Endothelial cell of umbilical vein (primary cell): ENCODE data around the gene FZR1. TPM values are rescaled to one million over a fixed set of nuclear protein-coding genes. Genes with fewer than 3 reads are reported as not detected.

ENCODE experiments used
- BruUV-seq: library from RNA; stranded (reverse); fragments of 400-500 nt; replicated peaks from 2 replicates; lab custom pipeline; 2021; lab: Mats Ljungman, UMichigan
- CTCF ChIA-PET: fragments of 300-600, 350-600 bp; sonication (Branson Sonifier 250); formaldehyde crosslinking; loops from one replicate; lab custom pipeline; 2021; ENCODE audit warnings: antibody characterized with exemption, inconsistent platforms; lab: Charles Lee
- POLR2A ChIA-PET: fragments of 300-600, 350-600 bp; sonication (Branson Sonifier 250); formaldehyde crosslinking; loops from one replicate; lab custom pipeline; 2021; ENCODE audit warnings: antibody characterized with exemption, inconsistent platforms; lab: Charles Lee
- DNase-seq: peaks from one replicate; pipeline ENCODE4 v3.0.0-alpha.2; 2011; ENCODE audit warnings: low read depth, low spot score
- FAIRE-seq: peaks from 2 replicates; lab custom pipeline; 2011; peaks lifted over from hg19 to GRCh38; lab: Jason Lieb, UNC
- H2AFZ ChIP-seq: 2 replicates; pipeline ENCODE4 v1.6.0; 2012; ENCODE audit warnings: low read depth, low read length, control low read depth, inconsistent platforms
- H3K27ac ChIP-seq: 2 replicates; pipeline ENCODE4 v1.5.1; 2011; ENCODE audit warnings: low read depth, mild to moderate bottlenecking, control low read depth, low read length, moderate library complexity; ENCODE audit not compliant: insufficient read depth
- H3K27me3 ChIP-seq, 2 experiments: 2 replicates each; pipeline versions ENCODE4 v1.6.0 to v1.6.1; 2011; ENCODE audit warnings: low read length in 2 of 2, mixed read lengths in 1 of 2; ENCODE audit not compliant: control insufficient read depth in 2 of 2, insufficient read depth in 2 of 2
- H3K36me3 ChIP-seq, 2 experiments: 2 replicates in 1 of 2; 3 replicates in 1 of 2; pipeline ENCODE4 v1.5.1; 2011; ENCODE audit warnings: low read length in 2 of 2, mild to moderate bottlenecking in 1 of 2, moderate library complexity in 1 of 2; ENCODE audit not compliant: control insufficient read depth in 2 of 2, insufficient read depth in 2 of 2; ENCODE audit errors: extremely low read depth in 1 of 2
- H3K4me1 ChIP-seq: 3 replicates; pipeline ENCODE4 v1.5.1; 2011; ENCODE audit warnings: mild to moderate bottlenecking, low read length; ENCODE audit not compliant: control insufficient read depth, insufficient read depth; ENCODE audit errors: extremely low read depth
- H3K4me2 ChIP-seq: 2 replicates; pipeline ENCODE4 v1.6.1; 2011; ENCODE audit warnings: low read length, control low read depth, mixed read lengths; ENCODE audit not compliant: insufficient read depth
- H3K4me3 ChIP-seq, 3 experiments: fragments of 200-600 bp in 1 of 3; sonication (generic), shearing (Covaris generic) in 1 of 3; replicated peaks in 1 of 3; 2 replicates each; pipeline ENCODE4 v1.5.1; 2011 to 2016; ENCODE audit warnings: control low read depth in 3 of 3, low read length in 3 of 3, mild to moderate bottlenecking in 2 of 3, inconsistent platforms in 1 of 3, low read depth in 1 of 3, moderate library complexity in 1 of 3; ENCODE audit not compliant: insufficient read depth in 1 of 3
- H3K79me2 ChIP-seq: 2 replicates; pipeline ENCODE4 v1.6.0; 2012; ENCODE audit warnings: low read length, inconsistent platforms; ENCODE audit not compliant: control insufficient read depth, insufficient read depth
- H3K9ac ChIP-seq: replicated peaks from 2 replicates; pipeline ENCODE3; 2011; ENCODE audit warnings: low read length, control low read depth; ENCODE audit not compliant: insufficient read depth; ENCODE audit errors: extremely low read depth
- H3K9me1 ChIP-seq: replicated peaks from 3 replicates; pipeline ENCODE4 v1.6.0; 2011; ENCODE audit warnings: mild to moderate bottlenecking, low read length; ENCODE audit not compliant: control insufficient read depth, insufficient read depth; ENCODE audit errors: extremely low read depth
- H3K9me3 ChIP-seq: replicated peaks from 2 replicates; pipeline ENCODE4 v1.5.1; 2012; ENCODE audit warnings: low read length, inconsistent platforms; ENCODE audit not compliant: control insufficient read depth, insufficient read depth
- H4K20me1 ChIP-seq: replicated peaks from 2 replicates; pipeline ENCODE3; 2011; ENCODE audit warnings: mild to moderate bottlenecking, low read length; ENCODE audit not compliant: control insufficient read depth, insufficient read depth; ENCODE audit errors: extremely low read depth
- CTCF ChIP-seq, 2 donors: IDR thresholded peaks; 1 replicate in 1 of 2; 2 replicates in 1 of 2; pipeline ENCODE4 v1.5.1; 2011; ENCODE audit warnings: low read length in 2 of 2, mild to moderate bottlenecking in 2 of 2, moderate library complexity in 2 of 2, control low read depth in 1 of 2, inconsistent platforms in 1 of 2, low read depth in 1 of 2; ENCODE audit not compliant: insufficient read depth in 1 of 2; ENCODE audit errors: extremely low read depth in 1 of 2
- EZH2 ChIP-seq: IDR thresholded peaks from 2 replicates; pipeline ENCODE4 v1.6.1; 2012; ENCODE audit warnings: borderline replicate concordance, low read depth, mild to moderate bottlenecking, moderate library complexity, low read length, inconsistent platforms; ENCODE audit not compliant: severe bottlenecking
- FOS ChIP-seq: IDR thresholded peaks from 2 replicates; pipeline ENCODE4 v1.6.1; 2011; ENCODE audit warnings: mild to moderate bottlenecking, low read length, moderate library complexity, borderline replicate concordance; ENCODE audit not compliant: insufficient read depth
- GATA2 ChIP-seq: IDR thresholded peaks from 2 replicates; pipeline ENCODE4 v1.7.0; 2011; ENCODE audit warnings: low read depth, mild to moderate bottlenecking, moderate library complexity, mixed read lengths, low read length; ENCODE audit not compliant: insufficient read length, insufficient read depth
- JUN ChIP-seq: IDR thresholded peaks from 2 replicates; pipeline ENCODE4 v1.6.1; 2011; ENCODE audit warnings: borderline replicate concordance, low read depth; ENCODE audit not compliant: insufficient read length, insufficient read depth
- MAX ChIP-seq: IDR thresholded peaks from 2 replicates; pipeline ENCODE4 v1.6.1; 2011; ENCODE audit not compliant: insufficient read depth, insufficient read length
- MYC ChIP-seq: IDR thresholded peaks from one replicate; pipeline ENCODE4 v1.6.1; 2011; ENCODE audit warnings: mild to moderate bottlenecking, low read depth, low read length
- POLR2A ChIP-seq: IDR thresholded peaks from 2 replicates; pipeline ENCODE4 v1.6.1; 2012; ENCODE audit warnings: low read depth, mild to moderate bottlenecking, control low read depth, low read length
- POLR2AphosphoS5 ChIP-seq: IDR thresholded peaks from 2 replicates; pipeline ENCODE4 v1.6.1; 2012; ENCODE audit warnings: low read depth, mild to moderate bottlenecking, control low read depth, low read length, moderate library complexity; ENCODE audit not compliant: insufficient read depth
- dilution Hi-C: fragments of 300-500 bp; cut with MboI; formaldehyde crosslinking; loops from one replicate; pipeline ENCODE4 v1.15.0; 2019; ENCODE audit warnings: low sequenced_read_pairs; ENCODE audit not compliant: extremely low pct_ligation_motif_present
- intact Hi-C: fragments of 100-400 bp; cut with micrococcal nuclease; formaldehyde crosslinking; loops from one replicate; pipeline ENCODE4 v1.10.0; 2022
- polyA plus RNA-seq, 4 experiments: library from polyadenylated mRNA; depleted of rRNA in 3 of 4; stranded (reverse) in 3 of 4; unstranded in 1 of 4; fragments of >200 nt; gene quantifications; 2 replicates each; pipeline versions ENCODE4 v1.2.1 to v1.2.3, GENCODE V29; 2011 to 2012; ENCODE audit warnings: missing spikeins in 1 of 4
- total RNA-seq: library from RNA; stranded (reverse); gene quantifications from 2 replicates; pipeline ENCODE4 v1.2.3, GENCODE V29; 2021

FZR1 gene
- total and polyA plus RNA-seq, 2 donors (not counting 3 experiments of a cell fraction or from before 2014, with no cell fraction given) = 35.9 to 60.4 TPM

GRCh38 chr19:3503036-3503572 lies 3.0 kb upstream of the FZR1 start:
- Histone ChIP-seq H3K4me1 (peaks cover 15% of the 10 kb centered on the region), H3K9me1 (no peaks in the 10 kb centered on the region), H2AFZ (no peak overlapping the region), H3K27me3 (no peaks in the 10 kb centered on the region), H3K9ac (no peak overlapping the region), H3K79me2 (peaks cover 36% of the 10 kb centered on the region), H3K27ac (no peak overlapping the region), H3K4me3 (no peak overlapping the region), H3K36me3 (no peaks in the 10 kb centered on the region), H4K20me1 (no peaks in the 10 kb centered on the region), H3K4me2 (no peak overlapping the region), H3K9me3 (no peaks in the 10 kb centered on the region)
- ChIA-PET POLR2A (no interaction called here), CTCF (interaction anchor here (1.1 kb wide), 1 partner anchor 10 kb away, joined by 3 read pairs; no protein-coding TSS in a partner anchor)
- BruUV-seq = no TSS peak
- intact Hi-C loops (no loop called here), dilution Hi-C loops (no loop called here)
- DNase-seq (no peak), FAIRE-seq (no peak)
- TF ChIP-seq MAX (no peak), CTCF (IDR thresholded peaks at IDR 0.05; ENCODE audit: extremely low read depth in 1 of 2, insufficient read depth in 1 of 2, low read depth in 1 of 2, low read length in 2 of 2) (no peak), JUN (no peak), EZH2 (no peak), MYC (no peak), GATA2 (no peak), POLR2AphosphoS5 (no peak), FOS (no peak), POLR2A (no peak)
